ENCODE data around the gene HPS3.
"Not testable (repeated sequence)": the region's sequence is repeated elsewhere in the genome, so short reads cannot be mapped to it uniquely, and the experiment has no call there.

The HPS3 gene

GRCh38 chr3:149186721-149187120 is 57.3 kb downstream of the HPS3 start:
- DNase-seq (ENCODE audit: low read depth): no peak

GRCh38 chr3:149188494-149188893 is 59.1 kb downstream of the HPS3 start:
- DNase-seq (ENCODE audit: low read depth): no peak

- no peak for DNase-seq (ENCODE audit: low read depth)
These were observed 65.8 kb downstream of the HPS3 start for GRCh38 chr3:149195221-149195620.

- not testable (repeated sequence) for DNase-seq (ENCODE audit: low read depth)
These were observed 67.6 kb downstream of the HPS3 start for GRCh38 chr3:149196805-149197592.

GRCh38 chr3:149197669-149198068 is 68.2 kb downstream of the HPS3 start:
- DNase-seq (ENCODE audit: low read depth): no peak

GRCh38 chr3:149198611-149199010 is 69.2 kb downstream of the HPS3 start:
- DNase-seq (ENCODE audit: low read depth): no peak

GRCh38 chr3:149199474-149199873 is 70.0 kb downstream of the HPS3 start:
- no peak for DNase-seq (ENCODE audit: low read depth)

GRCh38 chr3:149203758-149204157 is 74.3 kb downstream of the HPS3 start:
- no peak for DNase-seq (ENCODE audit: low read depth)

GRCh38 chr3:149204390-149204991 is 75.1 kb downstream of the HPS3 start:
- no peak for DNase-seq (ENCODE audit: low read depth)

GRCh38 chr3:149207475-149207874 is 78.0 kb downstream of the HPS3 start:
- DNase-seq (ENCODE audit: low read depth): no peak

GRCh38 chr3:149209431-149209830 is 80.0 kb downstream of the HPS3 start:
- DNase-seq (ENCODE audit: low read depth): no peak

GRCh38 chr3:149212386-149212785 is 82.9 kb downstream of the HPS3 start:
- no peak for DNase-seq (ENCODE audit: low read depth)

- no peak for DNase-seq (ENCODE audit: low read depth)
These were observed 85.3 kb downstream of the HPS3 start for GRCh38 chr3:149214702-149215101.

- no peak for DNase-seq (ENCODE audit: low read depth)
These were observed 86.1 kb downstream of the HPS3 start for GRCh38 chr3:149215515-149215914.

- no peak for DNase-seq (ENCODE audit: low read depth)
These were observed 86.9 kb downstream of the HPS3 start for GRCh38 chr3:149216193-149216869.

- DNase-seq (ENCODE audit: low read depth): no peak
These were observed 87.9 kb downstream of the HPS3 start for GRCh38 chr3:149217347-149217746.

- DNase-seq (ENCODE audit: low read depth): not testable (repeated sequence)
These were observed 90.1 kb downstream of the HPS3 start for GRCh38 chr3:149219380-149220121.

GRCh38 chr3:149221783-149222517 is 92.5 kb downstream of the HPS3 start, which contains the start of gene CP:
CP (minus strand) TSS chr3:149221829; CDS start chr3:149221792, 37 bp downstream.
- DNase-seq (ENCODE audit: low read depth): no peak
